ENCODE results near the gene CPED1.

The CPED1 gene

GRCh38 chr7:120944826-120945562 is 43.5 kb upstream of the CPED1 start (continued):
- TF ChIP-seq ZNF18 (tag by site-specific recombination; IDR thresholded peaks at IDR 0.05): 0 out of 2 replicates have a peak, but pooled peaks have one; percentile 46
- TF ChIP-seq GLIS1 (tag by site-specific recombination; IDR thresholded peaks at IDR 0.05): no peak
- TF ChIP-seq ZNF639 (tag by site-specific recombination; IDR thresholded peaks at IDR 0.05): no peak
- TF ChIP-seq KLF10 (tag by site-specific recombination; IDR thresholded peaks at IDR 0.05): peak; percentile 62
- TF ChIP-seq ZBTB8A (tag by site-specific recombination; IDR thresholded peaks at IDR 0.05): peak; percentile 43; the same call in 1 of the 2 replicates
- peak; percentile 32; the same call in 1 of the 2 replicates for TF ChIP-seq ZNF561 (tag by site-specific recombination; IDR thresholded peaks at IDR 0.05; ENCODE audit: borderline replicate concordance)
- TF ChIP-seq REPIN1 (tag by site-specific recombination; IDR thresholded peaks at IDR 0.05; ENCODE audit: low read depth): no peak
- TF ChIP-seq ZFP41 (tag by site-specific recombination; IDR thresholded peaks at IDR 0.05; ENCODE audit: borderline replicate concordance): no peak
- no peak for TF ChIP-seq ZNF112 (tag by site-specific recombination; IDR thresholded peaks at IDR 0.05)
- no peak for TF ChIP-seq ZNF768 (tag by site-specific recombination; IDR thresholded peaks at IDR 0.05)
- TF ChIP-seq ZNF433 (tag by site-specific recombination; IDR thresholded peaks at IDR 0.05; ENCODE audit: low read depth): no peak
- TF ChIP-seq RBAK (tag by site-specific recombination; IDR thresholded peaks at IDR 0.05): no peak
- TF ChIP-seq OSR2 (tag by site-specific recombination; IDR thresholded peaks at IDR 0.05): peak; percentile 51; the same call in 1 of the 2 replicates
- no peak for TF ChIP-seq ZNF398 (tag by site-specific recombination; IDR thresholded peaks at IDR 0.05)
- TF ChIP-seq ZNF510 (tag by site-specific recombination; IDR thresholded peaks at IDR 0.05; ENCODE audit: insufficient replicate concordance): no peak
- 0 out of 2 replicates have a peak, but pooled peaks have one; percentile 19 for TF ChIP-seq ZNF335 (tag by site-specific recombination; conservative IDR thresholded peaks at IDR 0.05)

DNA sequence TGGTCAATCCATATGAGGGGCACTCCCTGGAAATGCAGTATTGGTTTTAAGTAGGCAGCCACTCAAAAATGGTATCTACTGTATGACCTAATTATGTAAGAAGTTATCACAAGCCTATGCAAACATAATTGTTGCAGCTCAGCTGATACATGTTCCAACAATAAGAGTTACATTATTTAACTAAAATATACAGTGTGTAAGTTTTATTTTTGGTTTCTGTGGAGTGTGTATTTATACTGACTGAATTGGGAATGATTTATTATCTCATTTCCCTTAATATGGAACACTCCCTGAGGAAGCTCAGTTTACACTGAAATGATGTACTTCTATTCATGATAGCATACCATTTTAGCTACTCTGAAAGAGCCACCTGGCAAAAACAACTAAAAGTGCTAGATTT is 40.5 kb upstream of the CPED1 start:
- Histone ChIP-seq H3K27ac (ENCODE audit: extremely low read depth, low read depth, low read length) (no peak overlapping the region), H3K4me3 (ENCODE audit: low read depth, low read length) (no peak overlapping the region), H3K36me3 (ENCODE audit: control insufficient read depth in 2 of 2, insufficient read depth in 1 of 2, low read length in 2 of 2) (peaks cover under 1 to 5% of the 10 kb centered on the region in 2 experiments; a peak in 2 of 3 replicates), H3K9me3 (ENCODE audit: control insufficient read depth, insufficient read depth, low read depth, low read length) (no peaks in the 10 kb centered on the region), H3K4me1 (ENCODE audit: control insufficient read depth, insufficient read depth, low read length) (peaks cover 12% of the 10 kb centered on the region; the same call in 1 of the 2 replicates)
- CTCF ChIA-PET: interaction anchor here (0.6 to 1.1 kb wide), 4 partner anchors 40 to 292 kb away, joined by 3 to 5 read pairs (median 4); no protein-coding TSS in a partner anchor
- POLR2A ChIA-PET: no interaction called here
- TF ChIP-seq ZNF184 (tag by site-specific recombination; IDR thresholded peaks at IDR 0.05) (no peak), ZNF777 (tag by site-specific recombination; IDR thresholded peaks at IDR 0.05; ENCODE audit: borderline replicate concordance) (no peak), OSR2 (tag by site-specific recombination; IDR thresholded peaks at IDR 0.05) (peak; percentile 49), WT1 (tag by site-specific recombination; IDR thresholded peaks at IDR 0.05) (peak; percentile 78), ZNF16 (tag by site-specific recombination; IDR thresholded peaks at IDR 0.05; ENCODE audit: low read depth) (no peak), ZEB2 (tag by site-specific recombination; IDR thresholded peaks at IDR 0.05) (no peak), ZNF830 (tag by site-specific recombination; IDR thresholded peaks at IDR 0.05; ENCODE audit: low read depth) (no peak), PRDM6 (tag by site-specific recombination; IDR thresholded peaks at IDR 0.05) (peak; percentile 73), ATF2 (tag by site-specific recombination; IDR thresholded peaks at IDR 0.05; ENCODE audit: low read depth) (0 out of 2 replicates have a peak, but pooled peaks have one; percentile 16), ZFHX2 (tag by site-specific recombination; conservative IDR thresholded peaks at IDR 0.05) (no peak)
- TF ChIP-seq, protein P1, sequence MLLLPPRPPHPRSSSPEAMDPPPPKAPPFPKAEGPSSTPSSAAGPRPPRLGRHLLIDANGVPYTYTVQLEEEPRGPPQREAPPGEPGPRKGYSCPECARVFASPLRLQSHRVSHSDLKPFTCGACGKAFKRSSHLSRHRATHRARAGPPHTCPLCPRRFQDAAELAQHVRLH (tag by site-specific recombination; IDR thresholded peaks at IDR 0.05): no peak
